ENCODE results near the gene NPAS3. TPM values are rescaled to one million over a fixed set of nuclear protein-coding genes. Genes with fewer than 3 reads are reported as not detected.

Gene NPAS3
- total RNA-seq, 1 donor from 2014 or later, result 5.2 TPM

GRCh38 chr14:33475623-33476022, 536.9 kb downstream of the NPAS3 start:
- H3K36me3 Mint-ChIP-seq, result no peaks in the 10 kb centered on the region
- peaks cover 10% of the 10 kb centered on the region for H3K27me3 Mint-ChIP-seq (ENCODE audit: low read depth)
- H3K4me3 Mint-ChIP-seq, result no peak overlapping the region
- H3K27ac Mint-ChIP-seq, result no peak overlapping the region
- H3K4me1 Mint-ChIP-seq, result peaks cover 22% of the 10 kb centered on the region
- peak; percentile 43 for TF ChIP-seq CTCF (IDR thresholded peaks at IDR 0.05; ENCODE audit: unreplicated experiment)
- H3K9me3 Mint-ChIP-seq, result no peaks in the 10 kb centered on the region
- DNase-seq (ENCODE audit: low spot score in 2 of 2, unreplicated experiment in 2 of 2), result no peak

- no peak overlapping the region for H3K4me3 Mint-ChIP-seq
- no peak for DNase-seq (ENCODE audit: low spot score in 2 of 2, unreplicated experiment in 2 of 2)
- H3K36me3 Mint-ChIP-seq, result no peaks in the 10 kb centered on the region
- no peak overlapping the region for H3K27ac Mint-ChIP-seq
- no peak for TF ChIP-seq CTCF (IDR thresholded peaks at IDR 0.05; ENCODE audit: unreplicated experiment)
- H3K9me3 Mint-ChIP-seq, result no peaks in the 10 kb centered on the region
- H3K4me1 Mint-ChIP-seq, result peaks cover 28% of the 10 kb centered on the region
- H3K27me3 Mint-ChIP-seq (ENCODE audit: low read depth), result peaks cover 14% of the 10 kb centered on the region
Measured at GRCh38 chr14:33477797-33478196, 539.1 kb downstream of the NPAS3 start.

GRCh38 chr14:33480071-33480886, 541.6 kb downstream of the NPAS3 start:
- no peak for TF ChIP-seq CTCF (IDR thresholded peaks at IDR 0.05; ENCODE audit: unreplicated experiment)

GRCh38 chr14:33480887-33481184, 542.2 kb downstream of the NPAS3 start:
- DNase-seq (ENCODE audit: low spot score in 2 of 2, unreplicated experiment in 2 of 2), result no peak
- H3K4me1 Mint-ChIP-seq, result peaks cover 27% of the 10 kb centered on the region
- no peaks in the 10 kb centered on the region for H3K9me3 Mint-ChIP-seq
- H3K36me3 Mint-ChIP-seq, result no peaks in the 10 kb centered on the region
- TF ChIP-seq CTCF (IDR thresholded peaks at IDR 0.05; ENCODE audit: unreplicated experiment), result no peak
- peaks cover 30% of the 10 kb centered on the region for H3K27me3 Mint-ChIP-seq (ENCODE audit: low read depth)
- H3K4me3 Mint-ChIP-seq, result no peak overlapping the region
- H3K27ac Mint-ChIP-seq, result no peak overlapping the region

More at GRCh38 chr14:33480071-33480886, 541.6 kb downstream of the NPAS3 start:
- Mint-ChIP-seq H3K36me3 (no peaks in the 10 kb centered on the region), H3K27me3 (ENCODE audit: low read depth) (peaks cover 30% of the 10 kb centered on the region), H3K9me3 (no peaks in the 10 kb centered on the region), H3K4me3 (no peak overlapping the region), H3K4me1 (peaks cover 28% of the 10 kb centered on the region), H3K27ac (no peak overlapping the region)
- no peak for DNase-seq (ENCODE audit: low spot score in 2 of 2, unreplicated experiment in 2 of 2)

- peaks cover 26% of the 10 kb centered on the region for H3K27me3 Mint-ChIP-seq (ENCODE audit: low read depth)
- no peaks in the 10 kb centered on the region for H3K9me3 Mint-ChIP-seq
- TF ChIP-seq CTCF (IDR thresholded peaks at IDR 0.05; ENCODE audit: unreplicated experiment), result no peak
- H3K4me1 Mint-ChIP-seq, result peaks cover 27% of the 10 kb centered on the region
- H3K4me3 Mint-ChIP-seq, result no peak overlapping the region
- no peak overlapping the region for H3K27ac Mint-ChIP-seq
- H3K36me3 Mint-ChIP-seq, result no peaks in the 10 kb centered on the region
- DNase-seq (ENCODE audit: low spot score in 2 of 2, unreplicated experiment in 2 of 2), result no peak
Measured at GRCh38 chr14:33483110-33483509, 544.4 kb downstream of the NPAS3 start.

Measured in mesothelial cell of epicardium (in vitro differentiated cells).